GM21825 (cell line): ENCODE results near the gene ADCY5.

Source experiments
- ATAC-seq: cut with Tn5 transposase; IDR thresholded peaks from one replicate; pipeline ENCODE4 v1.9.1; 2021; ENCODE audit warnings: mild to moderate bottlenecking, moderate library complexity; ENCODE audit not compliant: unreplicated experiment

ADCY5 gene

GRCh38 chr3:123411340-123412040 lies 37.4 kb downstream of the ADCY5 start:
- ATAC-seq: no peak

GRCh38 chr3:123410149-123410515 lies 38.8 kb downstream of the ADCY5 start:
- ATAC-seq: no peak

- no peak for ATAC-seq
These were observed 39.3 kb downstream of the ADCY5 start for GRCh38 chr3:123409443-123410148.

GRCh38 chr3:123406598-123406997 lies 42.3 kb downstream of the ADCY5 start:
- ATAC-seq: no peak

- ATAC-seq: no peak
These were observed 42.9 kb downstream of the ADCY5 start for GRCh38 chr3:123405936-123406510.

- ATAC-seq: no peak
These were observed 43.9 kb downstream of the ADCY5 start for GRCh38 chr3:123405021-123405420.

- no peak for ATAC-seq
These were observed 44.5 kb downstream of the ADCY5 start for GRCh38 chr3:123404391-123404790.

- no peak for ATAC-seq
These were observed 46.9 kb downstream of the ADCY5 start for GRCh38 chr3:123401836-123402530.

GRCh38 chr3:123400169-123400568 lies 48.7 kb downstream of the ADCY5 start:
- no peak for ATAC-seq

- ATAC-seq: no peak
These were observed 49.2 kb downstream of the ADCY5 start for GRCh38 chr3:123399653-123400052.

GRCh38 chr3:123397921-123398785 lies 50.7 kb downstream of the ADCY5 start:
- ATAC-seq: no peak

- ATAC-seq: no peak
These were observed 51.8 kb downstream of the ADCY5 start for GRCh38 chr3:123397050-123397590.

- ATAC-seq: no peak
These were observed 52.5 kb downstream of the ADCY5 start for GRCh38 chr3:123396171-123397049.

- no peak for ATAC-seq
These were observed 53.7 kb downstream of the ADCY5 start for GRCh38 chr3:123395235-123395634.

GRCh38 chr3:123394391-123395020 lies 54.4 kb downstream of the ADCY5 start:
- ATAC-seq: no peak

- ATAC-seq: no peak
These were observed 55.8 kb downstream of the ADCY5 start for GRCh38 chr3:123392871-123393620.

- ATAC-seq: no peak
These were observed 56.5 kb downstream of the ADCY5 start for GRCh38 chr3:123392368-123392767.

- ATAC-seq: no peak
These were observed 57.9 kb downstream of the ADCY5 start for GRCh38 chr3:123390865-123391600.
